Right lobe of liver (tissue), 4 donors: ENCODE data around the gene SLC38A8.

ENCODE experiments used
- CTCF ChIP-seq, 4 donors: fragments of 200-600 bp in 3 of 4; fragments of 450-650 bp in 1 of 4; IDR thresholded peaks; one replicate each; pipeline versions ENCODE4 v1.5.1 to v1.8.0; 2016 to 2022; ENCODE audit warnings: antibody characterized with exemption in 4 of 4, mild to moderate bottlenecking in 2 of 4
- POLR2A ChIP-seq: fragments of 450-650 bp; IDR thresholded peaks from one replicate; pipeline ENCODE4 v1.6.1; 2017; ENCODE audit warnings: antibody characterized with exemption, mild to moderate bottlenecking
- donor health status: DM: no; HTN: no; CAD: no.
- donor health status: DM: no; HTN: no; CAD: no.
- donor health status: DM: no; HTN: yes; CAD: no.

GRCh38 chr16:83990492-83990891, 52.1 kb downstream of the SLC38A8 start:
- TF ChIP-seq CTCF (IDR thresholded peaks at IDR 0.05) = no peak
- TF ChIP-seq POLR2A = no peak
